Stomach smooth muscle (tissue), 2 donors: ENCODE measurements around the gene DCUN1D5.

Experiments used
- H3K27ac ChIP-seq: one replicate; pipeline ENCODE4 v1.7.0; 2013; ENCODE audit warnings: mild to moderate bottlenecking, low read length, inconsistent platforms
- H3K27me3 ChIP-seq, 2 donors: one replicate each; pipeline ENCODE4 v1.7.0; 2013; ENCODE audit warnings: low read length in 2 of 2; ENCODE audit not compliant: insufficient read depth in 2 of 2, control insufficient read depth in 1 of 2
- H3K36me3 ChIP-seq, 2 donors: one replicate each; pipeline ENCODE4 v1.7.0; 2013; ENCODE audit warnings: low read length in 2 of 2; ENCODE audit not compliant: control insufficient read depth in 2 of 2, insufficient read depth in 2 of 2
- H3K4me1 ChIP-seq: one replicate; pipeline ENCODE4 v1.7.0; 2013; ENCODE audit warnings: low read length; ENCODE audit not compliant: control insufficient read depth, insufficient read depth
- H3K4me3 ChIP-seq, 2 donors: one replicate each; pipeline ENCODE4 v1.7.0; 2013; ENCODE audit warnings: low read length in 2 of 2
- H3K9ac ChIP-seq, 2 donors: one replicate each; pipeline ENCODE4 v1.7.0; 2013; ENCODE audit warnings: low read length in 2 of 2, mild to moderate bottlenecking in 1 of 2
- H3K9me3 ChIP-seq, 2 donors: one replicate each; pipeline ENCODE4 v1.7.0; 2013; ENCODE audit warnings: low read length in 2 of 2; ENCODE audit not compliant: control insufficient read depth in 2 of 2
- donor health status: healthy.
- donor health status: Pancreatic carcinoma.

The DCUN1D5 gene

GRCh38 chr11:103091801-103092524, at the start of gene DCUN1D5:
TSS of gene DCUN1D5 (minus strand) at chr11:103092160. CDS start at chr11:103091872, 288 bp downstream.
- peak within 1 kb of the TSS; percentile 91 to 94 for H3K9ac ChIP-seq
- peak within 1 kb of the TSS; percentile 90 to 98 for H3K4me3 ChIP-seq
- no peaks in the 10 kb centered on the region for H3K36me3 ChIP-seq
- peak within 1 kb of the TSS; percentile 83 for H3K27ac ChIP-seq
- H3K27me3 ChIP-seq: no peaks in the 10 kb centered on the region
- H3K4me1 ChIP-seq: no peaks in the 10 kb centered on the region
- no peaks in the 10 kb centered on the region for H3K9me3 ChIP-seq

- Histone ChIP-seq H3K9ac (no peak overlapping the region), H3K27me3 (no peaks in the 10 kb centered on the region), H3K4me1 (no peaks in the 10 kb centered on the region), H3K9me3 (no peaks in the 10 kb centered on the region), H3K36me3 (peaks cover 2 to 14% of the 10 kb centered on the region in 2 donors), H3K27ac (no peak overlapping the region), H3K4me3 (no peak overlapping the region)
Observed at GRCh38 chr11:103125462-103125861, 33.5 kb upstream of the DCUN1D5 start.

GRCh38 chr11:103114836-103115235, 22.9 kb upstream of the DCUN1D5 start:
- Histone ChIP-seq H3K27me3 (no peaks in the 10 kb centered on the region), H3K9ac (no peak overlapping the region), H3K4me1 (no peaks in the 10 kb centered on the region)

GRCh38 chr11:103112364-103112763, 20.4 kb upstream of the DCUN1D5 start:
- Histone ChIP-seq H3K4me3 (no peak overlapping the region), H3K27ac (no peak overlapping the region), H3K4me1 (no peaks in the 10 kb centered on the region), H3K9ac (no peak overlapping the region), H3K36me3 (no peaks in the 10 kb centered on the region), H3K9me3 (no peaks in the 10 kb centered on the region), H3K27me3 (no peaks in the 10 kb centered on the region)

More at GRCh38 chr11:103114836-103115235, 22.9 kb upstream of the DCUN1D5 start:
- no peak overlapping the region for H3K27ac ChIP-seq
- H3K9me3 ChIP-seq: no peaks in the 10 kb centered on the region
- H3K36me3 ChIP-seq: no peaks in the 10 kb centered on the region
- H3K4me3 ChIP-seq: no peak overlapping the region

- Histone ChIP-seq H3K36me3 (no peaks in the 10 kb centered on the region), H3K9ac (no peak overlapping the region), H3K9me3 (no peaks in the 10 kb centered on the region), H3K4me1 (no peaks in the 10 kb centered on the region), H3K27ac (no peak overlapping the region), H3K27me3 (no peaks in the 10 kb centered on the region), H3K4me3 (no peak overlapping the region)
Observed at GRCh38 chr11:103111400-103111799, 19.4 kb upstream of the DCUN1D5 start.

GRCh38 chr11:103110391-103110790, 18.4 kb upstream of the DCUN1D5 start:
- Histone ChIP-seq H3K4me3 (peak overlapping the region; percentile 91 to 99), H3K9me3 (no peaks in the 10 kb centered on the region), H3K9ac (no peak overlapping the region)

GRCh38 chr11:103109818-103110388, 17.9 kb upstream of the DCUN1D5 start:
- H3K9me3 ChIP-seq: no peaks in the 10 kb centered on the region
- H3K4me1 ChIP-seq: no peaks in the 10 kb centered on the region
- H3K36me3 ChIP-seq: no peaks in the 10 kb centered on the region
- H3K27ac ChIP-seq: peak overlapping the region; percentile 59
- H3K27me3 ChIP-seq: no peaks in the 10 kb centered on the region
- H3K4me3 ChIP-seq: peak overlapping the region; percentile 91 to 99
- H3K9ac ChIP-seq: peak overlapping the region; percentile 76 to 79

More at GRCh38 chr11:103110391-103110790, 18.4 kb upstream of the DCUN1D5 start:
- Histone ChIP-seq H3K36me3 (no peaks in the 10 kb centered on the region), H3K27me3 (no peaks in the 10 kb centered on the region), H3K4me1 (no peaks in the 10 kb centered on the region), H3K27ac (no peak overlapping the region)

GRCh38 chr11:103108933-103109817, 17.2 kb upstream of the DCUN1D5 start, which contains the start of gene DYNC2H1:
TSS of gene DYNC2H1 (plus strand) at chr11:103109426. CDS start at chr11:103109575, 149 bp downstream.
- peak within 1 kb of the TSS; percentile 59 for H3K27ac ChIP-seq
- no peaks in the 10 kb centered on the region for H3K4me1 ChIP-seq
- no peaks in the 10 kb centered on the region for H3K9me3 ChIP-seq
- no peaks in the 10 kb centered on the region for H3K36me3 ChIP-seq
- H3K27me3 ChIP-seq: peaks cover 0 to 3% of the 10 kb centered on the region in 2 donors
- H3K9ac ChIP-seq: peak within 1 kb of the TSS; percentile 79 to 83
- peak within 1 kb of the TSS; percentile 91 to 99 for H3K4me3 ChIP-seq

- Histone ChIP-seq H3K4me3 (no peak overlapping the region), H3K36me3 (no peaks in the 10 kb centered on the region), H3K9ac (no peak overlapping the region), H3K27me3 (no peaks in the 10 kb centered on the region), H3K4me1 (no peaks in the 10 kb centered on the region), H3K9me3 (no peaks in the 10 kb centered on the region), H3K27ac (no peak overlapping the region)
Observed at GRCh38 chr11:103097279-103097678, 5.3 kb upstream of the DCUN1D5 start.

- H3K4me3 ChIP-seq: peak overlapping the region; percentile 90 to 98
- H3K36me3 ChIP-seq: no peaks in the 10 kb centered on the region
- H3K9ac ChIP-seq: peak overlapping the region; percentile 91 to 94
- no peaks in the 10 kb centered on the region for H3K27me3 ChIP-seq
- no peaks in the 10 kb centered on the region for H3K4me1 ChIP-seq
- H3K27ac ChIP-seq: peak overlapping the region; percentile 83
- no peaks in the 10 kb centered on the region for H3K9me3 ChIP-seq
Observed at GRCh38 chr11:103091064-103091800, 728 bp downstream of the DCUN1D5 start.
